ENCODE data around the gene RB1.

Gene RB1

GRCh38 chr13:48273346-48273745, 30.2 kb upstream of the RB1 start:
- H2AFZ ChIP-seq (ENCODE audit: low read depth, low read length): no peak overlapping the region
- no peaks in the 10 kb centered on the region for H3K4me1 ChIP-seq (ENCODE audit: insufficient read depth, low read length)
- H3K9me3 ChIP-seq (ENCODE audit: low read length): no peaks in the 10 kb centered on the region
- no peaks in the 10 kb centered on the region for H3K27me3 ChIP-seq (ENCODE audit: insufficient read depth, low read length)
- no peak overlapping the region for H3K4me3 ChIP-seq (ENCODE audit: low read length)
- no peaks in the 10 kb centered on the region for H3K36me3 ChIP-seq (ENCODE audit: insufficient read depth, low read length)

DNA sequence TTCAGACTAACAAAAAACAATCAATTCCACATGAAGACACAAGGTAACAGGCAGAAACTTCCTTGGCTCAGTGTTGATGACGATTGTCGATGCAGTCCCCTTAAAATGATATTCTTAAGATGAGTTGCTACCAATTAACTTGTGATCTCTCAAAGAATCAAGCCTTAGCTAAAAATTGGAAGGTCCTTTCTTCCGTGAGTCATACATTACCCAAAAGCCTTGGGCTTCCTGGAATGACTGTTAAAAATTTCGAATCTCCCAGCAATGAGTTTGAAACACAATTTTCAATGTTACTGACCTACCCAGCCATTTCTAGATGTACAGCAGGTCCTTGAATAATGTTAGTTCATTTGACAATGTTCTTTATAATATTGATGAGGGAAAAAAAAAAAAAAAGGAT, 28.0 kb upstream of the RB1 start:
- Histone ChIP-seq H3K4me1 (ENCODE audit: insufficient read depth, low read length) (no peaks in the 10 kb centered on the region), H3K36me3 (ENCODE audit: insufficient read depth, low read length) (no peaks in the 10 kb centered on the region), H3K9me3 (ENCODE audit: low read length) (no peaks in the 10 kb centered on the region), H3K27me3 (ENCODE audit: insufficient read depth, low read length) (no peaks in the 10 kb centered on the region), H2AFZ (ENCODE audit: low read depth, low read length) (no peak overlapping the region), H3K4me3 (ENCODE audit: low read length) (no peak overlapping the region)

DNA sequence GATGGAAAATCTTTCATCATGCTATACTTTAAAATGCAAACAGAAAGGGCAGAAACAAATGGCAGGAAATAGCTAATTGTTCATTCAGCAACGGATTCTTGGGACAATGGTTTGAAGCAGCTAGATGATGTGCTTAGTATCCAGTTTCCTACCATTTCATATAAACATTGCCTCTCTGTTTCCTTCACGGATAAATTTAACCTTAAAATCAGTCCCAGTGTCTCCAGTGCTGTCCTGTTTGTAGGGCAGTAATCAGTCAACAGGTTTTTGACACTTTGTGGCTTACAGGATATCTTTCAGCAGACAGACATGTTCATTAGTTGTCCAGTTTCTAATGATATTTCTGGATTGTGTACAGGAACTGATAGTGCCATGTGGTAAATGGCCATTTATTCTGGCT, 24.7 kb upstream of the RB1 start:
- H2AFZ ChIP-seq (ENCODE audit: low read depth, low read length): no peak overlapping the region
- no peaks in the 10 kb centered on the region for H3K4me1 ChIP-seq (ENCODE audit: insufficient read depth, low read length)
- no peak overlapping the region for H3K4me3 ChIP-seq (ENCODE audit: low read length)
- no peaks in the 10 kb centered on the region for H3K9me3 ChIP-seq (ENCODE audit: low read length)
- no peaks in the 10 kb centered on the region for H3K27me3 ChIP-seq (ENCODE audit: insufficient read depth, low read length)
- H3K36me3 ChIP-seq (ENCODE audit: insufficient read depth, low read length): no peaks in the 10 kb centered on the region

DNA sequence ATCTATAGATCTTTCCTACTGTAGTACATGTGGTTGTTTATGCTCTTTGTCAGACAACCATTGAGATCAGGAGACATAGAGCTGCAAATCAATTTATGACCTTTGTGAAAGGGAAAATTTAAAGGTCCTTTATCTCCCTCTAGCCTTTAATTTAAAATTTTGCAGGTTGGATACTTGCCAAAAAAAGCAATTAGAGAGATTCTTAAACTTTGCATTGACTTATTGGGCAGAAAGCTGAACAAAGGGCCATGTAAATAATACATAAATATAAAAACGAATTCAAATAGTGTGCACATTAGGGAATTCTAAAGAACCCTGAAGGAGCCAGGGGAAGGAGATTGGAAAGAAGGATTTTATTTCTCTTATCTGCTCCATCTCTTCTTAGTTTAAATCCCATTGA, 22.0 kb upstream of the RB1 start:
- H3K36me3 ChIP-seq (ENCODE audit: insufficient read depth, low read length): no peaks in the 10 kb centered on the region
- H3K9me3 ChIP-seq (ENCODE audit: low read length): no peaks in the 10 kb centered on the region
- no peaks in the 10 kb centered on the region for H3K27me3 ChIP-seq (ENCODE audit: insufficient read depth, low read length)
- no peak overlapping the region for H3K4me3 ChIP-seq (ENCODE audit: low read length)
- no peak overlapping the region for H2AFZ ChIP-seq (ENCODE audit: low read depth, low read length)
- no peaks in the 10 kb centered on the region for H3K4me1 ChIP-seq (ENCODE audit: insufficient read depth, low read length)

DNA sequence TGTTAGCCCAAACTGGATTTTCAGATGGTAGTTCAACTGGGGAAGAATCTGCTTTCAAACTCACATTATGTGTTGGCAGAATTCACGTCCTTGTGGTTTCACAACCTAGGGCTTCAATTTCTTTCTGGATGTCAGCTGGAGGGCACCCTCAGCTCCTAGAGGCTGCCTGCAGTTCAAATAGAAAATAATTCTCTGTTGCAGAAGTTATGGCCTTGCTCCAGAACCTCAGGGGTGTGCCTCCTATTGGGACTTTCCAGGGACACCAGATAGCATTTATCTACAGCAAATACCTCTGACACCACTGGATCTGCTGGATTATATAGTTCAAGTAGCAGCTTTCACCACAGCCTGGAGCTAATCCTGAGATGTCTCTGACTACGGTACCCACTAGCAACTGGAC, 11.8 kb upstream of the RB1 start:
- Histone ChIP-seq H3K36me3 (ENCODE audit: insufficient read depth, low read length) (no peaks in the 10 kb centered on the region), H3K9me3 (ENCODE audit: low read length) (no peaks in the 10 kb centered on the region), H3K27me3 (ENCODE audit: insufficient read depth, low read length) (no peaks in the 10 kb centered on the region), H3K4me1 (ENCODE audit: insufficient read depth, low read length) (peaks cover 3% of the 10 kb centered on the region), H2AFZ (ENCODE audit: low read depth, low read length) (no peak overlapping the region), H3K4me3 (ENCODE audit: low read length) (no peak overlapping the region)

DNA sequence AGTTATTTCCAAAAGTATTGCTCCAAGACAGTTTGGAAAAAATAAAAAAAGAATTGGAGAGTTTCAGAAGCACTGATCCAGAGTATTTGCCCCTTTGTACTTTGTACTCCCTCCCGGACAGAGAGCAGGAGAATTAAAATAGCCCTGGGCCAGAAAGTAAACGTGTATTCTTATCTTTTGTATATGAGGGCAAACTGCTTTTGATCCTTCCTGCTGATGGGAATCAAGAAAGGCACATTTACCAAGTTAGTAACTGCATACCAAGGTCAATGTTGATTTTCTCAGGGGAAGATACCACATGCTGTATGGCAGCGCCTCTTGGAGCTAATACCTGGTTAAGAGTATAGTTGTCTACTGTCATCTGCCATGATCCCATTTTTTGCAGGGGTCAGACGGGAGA, 10.9 kb upstream of the RB1 start:
- no peaks in the 10 kb centered on the region for H3K27me3 ChIP-seq (ENCODE audit: insufficient read depth, low read length)

GRCh38 chr13:48294653-48295052, 8.9 kb upstream of the RB1 start:
- Histone ChIP-seq H2AFZ (ENCODE audit: low read depth, low read length) (no peak overlapping the region), H3K27me3 (ENCODE audit: insufficient read depth, low read length) (no peaks in the 10 kb centered on the region), H3K9me3 (ENCODE audit: low read length) (no peaks in the 10 kb centered on the region), H3K4me1 (ENCODE audit: insufficient read depth, low read length) (no peaks in the 10 kb centered on the region), H3K36me3 (ENCODE audit: insufficient read depth, low read length) (no peaks in the 10 kb centered on the region), H3K4me3 (ENCODE audit: low read length) (no peak overlapping the region)

More for the DNA sequence above, 10.9 kb upstream of the RB1 start:
- no peaks in the 10 kb centered on the region for H3K36me3 ChIP-seq (ENCODE audit: insufficient read depth, low read length)
- no peak overlapping the region for H2AFZ ChIP-seq (ENCODE audit: low read depth, low read length)
- peaks cover 3% of the 10 kb centered on the region for H3K4me1 ChIP-seq (ENCODE audit: insufficient read depth, low read length)
- no peaks in the 10 kb centered on the region for H3K9me3 ChIP-seq (ENCODE audit: low read length)
- H3K4me3 ChIP-seq (ENCODE audit: low read length): no peak overlapping the region

GRCh38 chr13:48295271-48295670, 8.3 kb upstream of the RB1 start:
- H3K4me1 ChIP-seq (ENCODE audit: insufficient read depth, low read length): no peaks in the 10 kb centered on the region

DNA sequence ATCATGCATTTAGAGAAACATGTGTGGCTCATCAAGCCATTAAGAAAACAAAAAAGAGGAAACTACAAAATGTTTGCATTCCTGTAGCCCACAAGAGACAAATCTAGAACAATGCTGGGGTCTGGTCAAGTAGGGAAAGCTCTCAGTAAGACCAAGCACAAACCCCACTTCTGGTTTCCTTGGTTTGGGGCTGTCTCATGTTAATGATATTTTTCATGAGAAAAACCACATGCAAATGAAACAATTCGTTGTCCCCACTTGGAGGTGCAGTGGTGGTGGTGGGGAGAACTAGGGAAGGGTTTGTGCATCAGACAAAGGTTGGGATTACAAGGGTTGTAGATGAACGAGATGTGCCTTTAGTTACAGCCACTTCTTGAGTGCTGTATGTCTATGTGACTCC, 7.0 kb upstream of the RB1 start:
- Histone ChIP-seq H3K36me3 (ENCODE audit: insufficient read depth, low read length) (no peaks in the 10 kb centered on the region), H3K9me3 (ENCODE audit: low read length) (no peaks in the 10 kb centered on the region), H3K27me3 (ENCODE audit: insufficient read depth, low read length) (no peaks in the 10 kb centered on the region), H2AFZ (ENCODE audit: low read depth, low read length) (no peak overlapping the region), H3K4me1 (ENCODE audit: insufficient read depth, low read length) (no peaks in the 10 kb centered on the region), H3K4me3 (ENCODE audit: low read length) (no peak overlapping the region)

More at GRCh38 chr13:48295271-48295670, 8.3 kb upstream of the RB1 start:
- no peaks in the 10 kb centered on the region for H3K36me3 ChIP-seq (ENCODE audit: insufficient read depth, low read length)
- no peak overlapping the region for H3K4me3 ChIP-seq (ENCODE audit: low read length)
- H2AFZ ChIP-seq (ENCODE audit: low read depth, low read length): no peak overlapping the region
- H3K27me3 ChIP-seq (ENCODE audit: insufficient read depth, low read length): no peaks in the 10 kb centered on the region
- no peaks in the 10 kb centered on the region for H3K9me3 ChIP-seq (ENCODE audit: low read length)

DNA sequence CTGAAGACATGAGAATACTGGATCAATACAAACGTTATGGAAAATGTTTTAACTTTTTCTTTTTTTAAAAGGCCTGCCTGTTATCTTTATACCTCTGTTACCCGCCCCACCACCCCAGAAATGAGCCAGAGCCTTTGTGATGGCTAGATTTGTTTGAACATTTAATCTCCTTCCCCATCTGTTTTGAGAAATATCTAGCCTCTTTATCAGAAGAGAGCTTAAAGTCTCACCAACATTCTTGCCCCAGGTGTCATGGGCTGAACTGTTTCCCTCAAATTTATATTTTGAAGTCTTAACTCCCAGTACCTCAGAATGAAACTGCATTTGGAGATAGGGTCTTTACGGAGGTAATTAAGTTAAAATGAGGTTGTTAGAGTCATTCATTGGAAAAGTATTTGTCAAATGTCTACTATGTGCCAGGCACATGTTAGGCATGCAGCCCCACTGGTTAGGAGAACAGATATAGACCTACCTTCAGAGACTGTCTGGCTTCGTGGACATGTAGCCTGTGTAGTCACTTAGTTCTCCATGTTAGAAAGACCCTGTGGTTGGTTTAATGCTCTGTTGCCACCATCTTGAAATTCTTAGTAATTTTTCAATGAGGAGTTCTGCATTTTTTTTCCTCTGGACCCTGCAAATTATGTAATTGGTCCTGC, 6.3 kb upstream of the RB1 start:
- no peak overlapping the region for H2AFZ ChIP-seq (ENCODE audit: low read depth, low read length)
- no peaks in the 10 kb centered on the region for H3K4me1 ChIP-seq (ENCODE audit: insufficient read depth, low read length)
- no peaks in the 10 kb centered on the region for H3K27me3 ChIP-seq (ENCODE audit: insufficient read depth, low read length)
- H3K9me3 ChIP-seq (ENCODE audit: low read length): no peaks in the 10 kb centered on the region
- no peaks in the 10 kb centered on the region for H3K36me3 ChIP-seq (ENCODE audit: insufficient read depth, low read length)
- no peak overlapping the region for H3K4me3 ChIP-seq (ENCODE audit: low read length)

- H3K9me3 ChIP-seq (ENCODE audit: low read length): no peaks in the 10 kb centered on the region
Observed at GRCh38 chr13:48299591-48299990, 4.0 kb upstream of the RB1 start.

DNA sequence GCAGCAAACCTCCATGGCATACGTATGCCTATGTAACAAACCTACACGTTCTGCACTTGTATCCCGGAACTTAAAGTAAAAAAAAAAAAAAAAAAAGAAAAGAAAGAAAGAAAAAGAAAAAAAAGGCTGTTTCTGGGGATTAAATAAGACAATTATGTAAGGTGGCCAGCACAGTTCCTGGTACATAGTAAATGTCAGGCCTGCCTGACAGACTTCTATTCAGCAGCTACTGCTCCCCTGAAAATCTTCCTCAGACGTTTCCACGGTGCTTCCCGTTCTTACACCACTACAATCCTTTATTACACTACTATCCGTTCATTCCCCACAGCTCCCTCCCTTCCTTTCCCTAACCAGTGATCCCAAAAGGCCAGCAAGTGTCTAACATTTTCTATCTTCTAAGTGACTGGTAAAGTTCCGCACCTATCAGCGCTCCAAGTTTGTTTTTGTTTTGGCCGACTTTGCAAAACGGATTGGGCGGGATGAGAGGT, 636 bp upstream of the RB1 start:
- peak overlapping the region; percentile 95 for H3K4me3 ChIP-seq (ENCODE audit: low read length)
- no peaks in the 10 kb centered on the region for H3K27me3 ChIP-seq (ENCODE audit: insufficient read depth, low read length)
- H2AFZ ChIP-seq (ENCODE audit: low read depth, low read length): peak overlapping the region; percentile 91
- H3K9me3 ChIP-seq (ENCODE audit: low read length): no peaks in the 10 kb centered on the region
- no peaks in the 10 kb centered on the region for H3K36me3 ChIP-seq (ENCODE audit: insufficient read depth, low read length)
- H3K4me1 ChIP-seq (ENCODE audit: insufficient read depth, low read length): peaks cover 14% of the 10 kb centered on the region

More at GRCh38 chr13:48299591-48299990, 4.0 kb upstream of the RB1 start:
- Histone ChIP-seq H3K36me3 (ENCODE audit: insufficient read depth, low read length) (no peaks in the 10 kb centered on the region), H3K4me3 (ENCODE audit: low read length) (no peak overlapping the region), H2AFZ (ENCODE audit: low read depth, low read length) (no peak overlapping the region), H3K27me3 (ENCODE audit: insufficient read depth, low read length) (no peaks in the 10 kb centered on the region), H3K4me1 (ENCODE audit: insufficient read depth, low read length) (peaks cover 6% of the 10 kb centered on the region)

DNA sequence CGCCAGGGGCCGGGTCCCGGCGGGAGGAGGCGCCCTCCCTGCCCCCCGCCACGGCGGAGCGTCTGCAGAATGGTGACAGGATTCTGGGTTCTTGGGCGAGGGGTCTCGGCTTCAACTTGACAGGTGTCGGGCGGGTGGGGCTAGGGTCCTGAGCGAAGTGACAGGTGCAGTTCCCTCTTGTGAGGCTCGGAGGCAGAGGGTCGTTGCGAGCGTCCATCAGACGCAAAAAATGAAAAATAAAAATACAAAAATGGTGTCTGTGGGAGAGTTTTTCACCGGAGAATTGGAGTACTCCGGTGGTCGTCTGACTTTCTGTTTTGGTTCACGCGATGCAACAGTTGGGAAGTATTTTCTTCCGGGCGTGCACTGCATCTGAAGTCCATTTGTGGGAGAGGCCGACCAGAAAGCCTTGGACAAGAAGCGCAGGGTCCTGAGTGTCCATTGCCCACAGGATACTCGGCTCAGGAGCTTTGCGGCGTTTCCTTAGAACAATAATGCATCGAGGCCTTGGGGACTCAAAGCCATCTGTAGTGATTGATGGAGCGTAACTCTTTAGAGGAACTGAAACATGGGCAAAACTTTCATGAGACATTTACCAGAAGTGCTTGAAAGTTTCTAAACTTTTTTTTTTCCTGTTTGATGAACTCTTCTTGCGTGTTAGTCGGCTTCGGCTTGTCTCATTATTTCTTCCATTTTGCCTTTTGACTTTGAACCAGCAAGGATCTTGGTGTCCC, 759 bp downstream of the RB1 start:
- Histone ChIP-seq H3K36me3 (ENCODE audit: insufficient read depth, low read length) (peaks cover 4% of the 10 kb centered on the region), H3K4me1 (ENCODE audit: insufficient read depth, low read length) (peaks cover 14% of the 10 kb centered on the region), H3K4me3 (ENCODE audit: low read length) (peak overlapping the region; percentile 95), H3K9me3 (ENCODE audit: low read length) (no peaks in the 10 kb centered on the region), H3K27me3 (ENCODE audit: insufficient read depth, low read length) (no peaks in the 10 kb centered on the region), H2AFZ (ENCODE audit: low read depth, low read length) (peak overlapping the region; percentile 91)
